ENCODE data around the gene UBE2R2. TPM values are rescaled to one million over a fixed set of nuclear protein-coding genes. Genes with fewer than 3 reads are reported as not detected.
"Not testable (repeated sequence)": the region's sequence is repeated elsewhere in the genome, so short reads cannot be mapped to it uniquely, and the experiment has no call there.

Gene UBE2R2
- total RNA-seq (10 to 100 TPM; 33.4 to 48.5 (median 41.7) TPM), polyA plus RNA-seq (10 to 100 TPM; 15.2 to 20.2 (median 19.4) TPM)
- long read RNA-seq, donor 1, full-length matches to known transcripts = 25 of 66 reads
- long read RNA-seq, donor 1, partial matches to known transcripts = 41 of 66 reads
- long read RNA-seq, donor 1, other reads (novel, unspliced or antisense) = 0 of 66 reads
- long read RNA-seq, donor 2, full-length matches to known transcripts = 32 of 99 reads
- long read RNA-seq, donor 2, partial matches to known transcripts = 67 of 99 reads
- long read RNA-seq, donor 2, other reads (novel, unspliced or antisense) = 0 of 99 reads

- H3K4me3 ChIP-seq = peak within 1 kb of the TSS; percentile 64 to 92 (median 76)
- H3K27me3 ChIP-seq (replicated peaks in 1 of 7) = no peaks in the 10 kb centered on the region
- peaks cover 40 to 70% (median 65%) of the 10 kb centered on the region in 6 donors for H3K4me1 ChIP-seq
- H3K9me3 ChIP-seq = no peaks in the 10 kb centered on the region
- peak; percentile 97 for DNase-seq
- TF ChIP-seq CTCF (IDR thresholded peaks at IDR 0.05 in 8 of 11, conservative IDR thresholded peaks at IDR 0.05 in 3 of 11) (peak in 1 of 11 experiments; percentile 27), POLR2AphosphoS5 (IDR thresholded peaks at IDR 0.05) (peak; percentile 94 to 95 (median 95)), POLR2A (IDR thresholded peaks at IDR 0.05) (peak; percentile 16 to 37 (median 31))
- peak within 1 kb of the TSS; percentile 98 to 100 (median 99) for H3K27ac ChIP-seq
- H3K36me3 ChIP-seq = no peaks in the 10 kb centered on the region
- 2 to 9% (median 3%) methylated on average over 12 to 54 of the region's 66 CpGs for WGBS, 5 donors
- intact Hi-C loops (cut with DNase I; ENCODE audit: low total_unique reads) = no loop called here
These were observed at the start of gene UBE2R2 for GRCh38 chr9:33816327-33817252. UBE2R2 (plus strand) TSS chr9:33817160; CDS start chr9:33817758, 598 bp downstream.

- intact Hi-C loops (cut with DNase I; ENCODE audit: low total_unique reads); H3K27me3 ChIP-seq (replicated peaks in 1 of 7); DNase-seq; H3K9me3 ChIP-seq; H3K4me1 ChIP-seq; H3K4me3 ChIP-seq; H3K36me3 ChIP-seq; H3K27ac ChIP-seq: not testable (repeated sequence)
- WGBS, 5 donors = 75 to 92% (median 88%) methylated on average over 3 of the region's 3 CpGs
These were observed 46.6 kb upstream of the UBE2R2 start for GRCh38 chr9:33770156-33770880.

- H3K9me3 ChIP-seq; H3K36me3 ChIP-seq; H3K27ac ChIP-seq; H3K4me1 ChIP-seq; DNase-seq; intact Hi-C loops (cut with DNase I; ENCODE audit: low total_unique reads); H3K4me3 ChIP-seq; H3K27me3 ChIP-seq (replicated peaks in 1 of 7): not testable (repeated sequence)
These were observed 43.8 kb upstream of the UBE2R2 start for GRCh38 chr9:33773135-33773534.

GRCh38 chr9:33774074-33774659 lies 42.8 kb upstream of the UBE2R2 start:
- H3K9me3 ChIP-seq; H3K4me1 ChIP-seq; H3K4me3 ChIP-seq; H3K36me3 ChIP-seq; DNase-seq; H3K27me3 ChIP-seq (replicated peaks in 1 of 7); intact Hi-C loops (cut with DNase I; ENCODE audit: low total_unique reads); H3K27ac ChIP-seq: not testable (repeated sequence)
- WGBS, 5 donors = 62 to 82% (median 77%) methylated on average over 5 of the region's 5 CpGs

- Histone ChIP-seq H3K27me3 (replicated peaks in 1 of 7) (peaks cover 0 to 10% (median 0%) of the 10 kb centered on the region in 7 donors), H3K36me3 (no peaks in the 10 kb centered on the region), H3K27ac (no peak overlapping the region), H3K4me3 (no peak overlapping the region), H3K9me3 (no peaks in the 10 kb centered on the region), H3K4me1 (peaks cover 0 to 6% (median 0%) of the 10 kb centered on the region in 6 donors)
- DNase-seq = no peak
- intact Hi-C loops (cut with DNase I; ENCODE audit: low total_unique reads) = no loop called here
- no peak for TF ChIP-seq CTCF (IDR thresholded peaks at IDR 0.05 in 8 of 11, conservative IDR thresholded peaks at IDR 0.05 in 3 of 11)
- no peak for TF ChIP-seq POLR2A (IDR thresholded peaks at IDR 0.05)
- no peak for TF ChIP-seq POLR2AphosphoS5 (IDR thresholded peaks at IDR 0.05)
These were observed 40.4 kb upstream of the UBE2R2 start for GRCh38 chr9:33776578-33776977.
